Liver (tissue), 9 donors: ENCODE data around the gene EMC1. TPM values are rescaled to one million over a fixed set of nuclear protein-coding genes. Genes with fewer than 3 reads are reported as not detected.
"Not testable (repeated sequence)": the region's sequence is repeated elsewhere in the genome, so short reads cannot be mapped to it uniquely, and the experiment has no call there.

Source experiments
- DNase-seq: peaks from one replicate; pipeline ENCODE4 v3.0.0-alpha.2; 2017; ENCODE audit warnings: low spot score
- H3K27ac ChIP-seq, 2 donors: one replicate each; pipeline ENCODE4 v1.7.0; 2013; ENCODE audit warnings: inconsistent platforms in 2 of 2, low read length in 2 of 2, control low read depth in 1 of 2, low read depth in 1 of 2, mild to moderate bottlenecking in 1 of 2
- H3K27me3 ChIP-seq, 4 donors: one replicate each; pipeline versions ENCODE4 v1.6.1 to v1.7.0; 2013; ENCODE audit warnings: low read length in 3 of 4, inconsistent platforms in 1 of 4, mild to moderate bottlenecking in 1 of 4, moderate library complexity in 1 of 4; ENCODE audit not compliant: control insufficient read depth in 4 of 4, insufficient read depth in 4 of 4
- H3K36me3 ChIP-seq, 4 donors: one replicate each; pipeline versions ENCODE4 v1.6.1 to v1.7.0; 2013; ENCODE audit warnings: low read length in 3 of 4, mild to moderate bottlenecking in 3 of 4, low read depth in 1 of 4, moderate library complexity in 1 of 4; ENCODE audit not compliant: control insufficient read depth in 4 of 4, insufficient read depth in 3 of 4
- H3K4me1 ChIP-seq, 4 donors: one replicate each; pipeline versions ENCODE4 v1.6.1 to v1.7.0; 2013; ENCODE audit warnings: low read length in 3 of 4, mild to moderate bottlenecking in 3 of 4, moderate library complexity in 1 of 4; ENCODE audit not compliant: control insufficient read depth in 4 of 4, insufficient read depth in 4 of 4
- H3K4me3 ChIP-seq, 3 donors: one replicate each; pipeline versions ENCODE4 v1.6.1 to v1.7.0; 2013; ENCODE audit warnings: low read length in 3 of 3, control low read depth in 1 of 3, low read depth in 1 of 3, mild to moderate bottlenecking in 1 of 3
- H3K9ac ChIP-seq, 2 donors: one replicate each; pipeline ENCODE4 v1.7.0; 2013; ENCODE audit warnings: low read length in 2 of 2, mild to moderate bottlenecking in 2 of 2, moderate library complexity in 2 of 2, control low read depth in 1 of 2, low read depth in 1 of 2
- H3K9me3 ChIP-seq, 4 donors: one replicate each; pipeline versions ENCODE4 v1.6.1 to v1.7.0; 2013; ENCODE audit warnings: low read length in 3 of 4; ENCODE audit not compliant: control insufficient read depth in 4 of 4
- ATF3 ChIP-seq: IDR thresholded peaks from 2 replicates; pipeline ENCODE4 v1.6.1; 2016; ENCODE audit warnings: antibody characterized with exemption
- EGR1 ChIP-seq, 2 donors: IDR thresholded peaks; 2 replicates each; pipeline ENCODE4 v1.6.1; 2016 to 2018; ENCODE audit warnings: antibody characterized with exemption in 2 of 2, low read depth in 2 of 2
- FOXA1 ChIP-seq: IDR thresholded peaks from 2 replicates; pipeline ENCODE4 v1.6.1; 2016; ENCODE audit warnings: antibody characterized with exemption
- FOXA2 ChIP-seq: IDR thresholded peaks from 2 replicates; pipeline ENCODE4 v1.6.1; 2016; ENCODE audit warnings: antibody characterized with exemption
- HNF4A ChIP-seq, 2 donors: conservative IDR thresholded peaks; 2 replicates each; pipeline ENCODE4 v1.6.1; 2016; ENCODE audit warnings: antibody characterized with exemption in 2 of 2, mild to moderate bottlenecking in 2 of 2
- HNF4G ChIP-seq: IDR thresholded peaks from 2 replicates; pipeline ENCODE4 v1.6.1; 2016; ENCODE audit warnings: antibody characterized with exemption
- JUND ChIP-seq, 2 donors: IDR thresholded peaks; 2 replicates each; pipeline ENCODE4 v1.6.1; 2016; ENCODE audit warnings: antibody characterized with exemption in 2 of 2
- MAX ChIP-seq: IDR thresholded peaks from 2 replicates; pipeline ENCODE4 v1.6.1; 2016; ENCODE audit warnings: antibody characterized with exemption
- RAD21 ChIP-seq, 2 donors: IDR thresholded peaks; 2 replicates each; pipeline ENCODE4 v1.6.1; 2016; ENCODE audit warnings: antibody characterized with exemption in 2 of 2, mild to moderate bottlenecking in 2 of 2
- REST ChIP-seq: IDR thresholded peaks from 2 replicates; pipeline ENCODE4 v1.6.1; 2016; ENCODE audit warnings: antibody characterized with exemption, mild to moderate bottlenecking
- RXRA ChIP-seq, 2 donors: IDR thresholded peaks; 2 replicates each; pipeline ENCODE4 v1.6.1; 2017 to 2018; ENCODE audit warnings: antibody characterized with exemption in 2 of 2, mild to moderate bottlenecking in 1 of 2
- SP1 ChIP-seq: IDR thresholded peaks from 2 replicates; pipeline ENCODE4 v1.6.1; 2018; ENCODE audit warnings: antibody characterized with exemption, mild to moderate bottlenecking
- TAF1 ChIP-seq: conservative IDR thresholded peaks from 2 replicates; pipeline ENCODE4 v1.6.1; 2016; ENCODE audit warnings: antibody characterized with exemption, mild to moderate bottlenecking
- YY1 ChIP-seq: IDR thresholded peaks from 2 replicates; pipeline ENCODE4 v1.6.1; 2016; ENCODE audit warnings: antibody characterized with exemption, mild to moderate bottlenecking
- WGBS: extraction: QIAGEN DNeasy Blood & Tissue Kit; methylation state at CpG from one replicate; pipeline ENCODE4 v1.1.7; 2013; 5-methylcytosine and 5-hydroxymethylcytosine counted together
- polyA plus RNA-seq, 2 donors: library from polyadenylated mRNA; stranded (reverse) in 1 of 2; unstranded in 1 of 2; fragments of 200-250 nt in 1 of 2; fragments of >200 nt in 1 of 2; fragmentation: Nextera tagmentation in 1 of 2; extraction: Ambion mirVana in 1 of 2; gene quantifications; one replicate each; pipeline versions ENCODE4 v1.2.1 to v1.2.3, GENCODE V29; 2013 to 2015
- total RNA-seq, 2 donors: library from RNA; depleted of rRNA; stranded (reverse); fragments of >200 nt; gene quantifications; one replicate each; pipeline ENCODE4 v1.2.3, GENCODE V29; 2014
- TF ChIP-seq, protein P1 (sequence below): fragments of 150-350 bp; IDR thresholded peaks from 2 replicates; pipeline ENCODE4 v1.5.1; 2017; ENCODE audit warnings: improper control_type of control experiment, low read depth, low read length; ENCODE audit not compliant: missing input control
- TF ChIP-seq, protein P2 (sequence below): IDR thresholded peaks from 2 replicates; pipeline ENCODE4 v1.6.1; 2016; ENCODE audit warnings: antibody characterized with exemption
- donor health status: healthy.
- donor health status: healthy.
- donor health status: healthy.
- donor health status: healthy.
- donor health status: healthy.

The EMC1 gene
- total and polyA plus RNA-seq, 4 donors, result 8.0 to 33.6 (median 14.8) TPM

DNA sequence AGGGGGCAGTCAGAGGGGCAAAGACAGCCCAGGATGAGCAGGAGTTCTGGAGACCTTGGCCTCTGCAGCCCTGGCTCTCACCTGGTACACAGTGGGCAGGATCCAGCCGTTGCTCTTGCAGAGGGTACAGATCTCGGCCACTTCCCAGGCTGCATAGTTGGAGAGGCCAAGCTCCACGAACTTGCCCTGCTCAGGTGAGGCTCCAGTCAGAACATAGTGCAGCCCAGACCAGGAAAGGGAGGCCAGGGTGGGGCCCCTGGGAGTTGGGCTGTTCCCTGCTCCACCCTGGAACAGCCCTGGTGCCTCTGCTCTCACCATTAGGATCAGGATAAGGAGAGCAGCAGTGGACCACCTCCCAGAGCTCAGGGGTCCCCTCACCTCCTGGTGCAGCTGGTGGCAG, 34.5 kb upstream of the EMC1 start:
- not testable (repeated sequence) for H3K27me3 ChIP-seq, H3K9me3 ChIP-seq, DNase-seq, H3K4me3 ChIP-seq
- TF ChIP-seq HNF4A (conservative IDR thresholded peaks at IDR 0.05), result peak in 1 of 2 donors; percentile 35
- peaks cover 0 to 21% (median 12%) of the 10 kb centered on the region in 4 donors for H3K36me3 ChIP-seq
- peaks cover 6 to 34% (median 22%) of the 10 kb centered on the region in 4 donors for H3K4me1 ChIP-seq
- WGBS, result 22% methylated on average over 3 of the region's 3 CpGs
- H3K9ac ChIP-seq, result peak overlapping the region in 1 of 2 donors; percentile 6
- H3K27ac ChIP-seq, result peak overlapping the region; percentile 60 to 94

GRCh38 chr1:19285366-19285765, 34.0 kb upstream of the EMC1 start:
- not testable (repeated sequence) for H3K4me3 ChIP-seq, DNase-seq

GRCh38 chr1:19284881-19285280, 33.6 kb upstream of the EMC1 start:
- peaks cover 0 to 21% (median 12%) of the 10 kb centered on the region in 4 donors for H3K36me3 ChIP-seq
- no peak for DNase-seq
- no peak overlapping the region for H3K9ac ChIP-seq
- no peak overlapping the region for H3K4me3 ChIP-seq
- no peaks in the 10 kb centered on the region for H3K9me3 ChIP-seq
- TF ChIP-seq HNF4G, result no peak
- 86% methylated on average over 8 of the region's 8 CpGs for WGBS
- peak overlapping the region; percentile 65 to 94 for H3K27ac ChIP-seq
- H3K4me1 ChIP-seq, result peaks cover 6 to 34% (median 22%) of the 10 kb centered on the region in 4 donors
- H3K27me3 ChIP-seq, result no peaks in the 10 kb centered on the region

More at GRCh38 chr1:19285366-19285765, 34.0 kb upstream of the EMC1 start:
- not testable (repeated sequence) for H3K9ac ChIP-seq, H3K9me3 ChIP-seq, H3K27me3 ChIP-seq
- peaks cover 0 to 21% (median 12%) of the 10 kb centered on the region in 4 donors for H3K36me3 ChIP-seq
- H3K27ac ChIP-seq, result peak overlapping the region; percentile 65 to 94
- peak in 1 of 2 donors; percentile 33 for TF ChIP-seq HNF4A (conservative IDR thresholded peaks at IDR 0.05)
- TF ChIP-seq YY1, result peak; percentile 12
- peak in 1 of 2 donors; percentile 75 for TF ChIP-seq JUND (IDR thresholded peaks at IDR 0.05)
- peak in 1 of 2 donors; percentile 37 for TF ChIP-seq RXRA (IDR thresholded peaks at IDR 0.05)
- peak; percentile 38 for TF ChIP-seq FOXA2
- H3K4me1 ChIP-seq, result peaks cover 6 to 34% (median 22%) of the 10 kb centered on the region in 4 donors
- WGBS, result 50% methylated on average over 3 of the region's 3 CpGs

DNA sequence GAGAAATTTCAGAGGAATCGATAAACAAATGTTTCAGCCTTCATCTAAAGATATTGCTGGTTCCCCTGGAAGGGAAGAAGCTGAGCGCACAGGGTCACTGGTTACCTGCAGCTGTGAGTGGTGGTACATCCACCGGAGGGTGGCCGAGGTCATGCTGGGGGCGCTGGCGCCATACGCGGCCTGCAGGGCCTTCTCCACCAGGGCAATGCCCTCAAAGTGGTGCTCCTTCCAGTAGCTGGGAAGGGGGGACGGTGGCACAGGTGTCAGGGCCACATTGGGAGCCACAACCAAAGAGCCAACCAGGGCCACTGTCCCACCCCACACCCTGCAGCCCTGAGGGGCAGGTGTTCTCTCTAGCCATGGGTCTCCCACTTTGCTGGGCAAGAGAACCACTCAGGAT, 32.6 kb upstream of the EMC1 start:
- Histone ChIP-seq H3K27ac (no peak overlapping the region), H3K4me3 (no peak overlapping the region), H3K4me1 (peaks cover 6 to 26% (median 15%) of the 10 kb centered on the region in 4 donors), H3K27me3 (no peaks in the 10 kb centered on the region), H3K9me3 (no peaks in the 10 kb centered on the region), H3K36me3 (peaks cover 0 to 21% (median 12%) of the 10 kb centered on the region in 4 donors), H3K9ac (no peak overlapping the region)
- 95% methylated on average over 9 of the region's 9 CpGs for WGBS
- no peak for DNase-seq
- TF ChIP-seq HNF4A (conservative IDR thresholded peaks at IDR 0.05) (no peak), YY1 (no peak), FOXA1 (no peak), JUND (IDR thresholded peaks at IDR 0.05) (no peak), HNF4G (no peak), TAF1 (no peak), RAD21 (IDR thresholded peaks at IDR 0.05) (no peak), SP1 (no peak), MAX (no peak), FOXA2 (no peak), EGR1 (IDR thresholded peaks at IDR 0.05; ENCODE audit: low read depth in 2 of 2) (no peak), ATF3 (no peak), REST (no peak), RXRA (IDR thresholded peaks at IDR 0.05) (no peak)
- TF ChIP-seq, protein P1, sequence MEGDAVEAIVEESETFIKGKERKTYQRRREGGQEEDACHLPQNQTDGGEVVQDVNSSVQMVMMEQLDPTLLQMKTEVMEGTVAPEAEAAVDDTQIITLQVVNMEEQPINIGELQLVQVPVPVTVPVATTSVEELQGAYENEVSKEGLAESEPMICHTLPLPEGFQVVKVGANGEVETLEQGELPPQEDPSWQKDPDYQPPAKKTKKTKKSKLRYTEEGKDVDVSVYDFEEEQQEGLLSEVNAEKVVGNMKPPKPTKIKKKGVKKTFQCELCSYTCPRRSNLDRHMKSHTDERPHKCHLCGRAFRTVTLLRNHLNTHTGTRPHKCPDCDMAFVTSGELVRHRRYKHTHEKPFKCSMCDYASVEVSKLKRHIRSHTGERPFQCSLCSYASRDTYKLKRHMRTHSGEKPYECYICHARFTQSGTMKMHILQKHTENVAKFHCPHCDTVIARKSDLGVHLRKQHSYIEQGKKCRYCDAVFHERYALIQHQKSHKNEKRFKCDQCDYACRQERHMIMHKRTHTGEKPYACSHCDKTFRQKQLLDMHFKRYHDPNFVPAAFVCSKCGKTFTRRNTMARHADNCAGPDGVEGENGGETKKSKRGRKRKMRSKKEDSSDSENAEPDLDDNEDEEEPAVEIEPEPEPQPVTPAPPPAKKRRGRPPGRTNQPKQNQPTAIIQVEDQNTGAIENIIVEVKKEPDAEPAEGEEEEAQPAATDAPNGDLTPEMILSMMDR, result no peak
- TF ChIP-seq, protein P2, sequence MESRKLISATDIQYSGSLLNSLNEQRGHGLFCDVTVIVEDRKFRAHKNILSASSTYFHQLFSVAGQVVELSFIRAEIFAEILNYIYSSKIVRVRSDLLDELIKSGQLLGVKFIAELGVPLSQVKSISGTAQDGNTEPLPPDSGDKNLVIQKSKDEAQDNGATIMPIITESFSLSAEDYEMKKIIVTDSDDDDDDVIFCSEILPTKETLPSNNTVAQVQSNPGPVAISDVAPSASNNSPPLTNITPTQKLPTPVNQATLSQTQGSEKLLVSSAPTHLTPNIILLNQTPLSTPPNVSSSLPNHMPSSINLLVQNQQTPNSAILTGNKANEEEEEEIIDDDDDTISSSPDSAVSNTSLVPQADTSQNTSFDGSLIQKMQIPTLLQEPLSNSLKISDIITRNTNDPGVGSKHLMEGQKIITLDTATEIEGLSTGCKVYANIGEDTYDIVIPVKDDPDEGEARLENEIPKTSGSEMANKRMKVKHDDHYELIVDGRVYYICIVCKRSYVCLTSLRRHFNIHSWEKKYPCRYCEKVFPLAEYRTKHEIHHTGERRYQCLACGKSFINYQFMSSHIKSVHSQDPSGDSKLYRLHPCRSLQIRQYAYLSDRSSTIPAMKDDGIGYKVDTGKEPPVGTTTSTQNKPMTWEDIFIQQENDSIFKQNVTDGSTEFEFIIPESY, result no peak
